GM13976 (cell line): ENCODE measurements around the gene TSEN2.
"Not testable (repeated sequence)": the region's sequence is repeated elsewhere in the genome, so short reads cannot be mapped to it uniquely, and the experiment has no call there.

Experiments used
- DNase-seq: peaks from one replicate; pipeline ENCODE4 v3.0.0; 2012; ENCODE audit warnings: low spot score
- CTCF ChIP-seq: IDR thresholded peaks from 2 replicates; pipeline ENCODE4 v1.5.1; 2012; ENCODE audit warnings: borderline replicate concordance, mild to moderate bottlenecking; ENCODE audit not compliant: insufficient read depth; ENCODE audit errors: extremely low read depth, missing control alignments, control extremely low read depth
- in situ Hi-C: fragments of 300-500 bp; cut with MboI; formaldehyde crosslinking; loops from one replicate; pipeline ENCODE4 v1.12.0; 2022; ENCODE audit warnings: low sequenced_read_pairs, mixed read lengths, inconsistent platforms; ENCODE audit not compliant: unreplicated experiment

TSEN2 gene

DNA sequence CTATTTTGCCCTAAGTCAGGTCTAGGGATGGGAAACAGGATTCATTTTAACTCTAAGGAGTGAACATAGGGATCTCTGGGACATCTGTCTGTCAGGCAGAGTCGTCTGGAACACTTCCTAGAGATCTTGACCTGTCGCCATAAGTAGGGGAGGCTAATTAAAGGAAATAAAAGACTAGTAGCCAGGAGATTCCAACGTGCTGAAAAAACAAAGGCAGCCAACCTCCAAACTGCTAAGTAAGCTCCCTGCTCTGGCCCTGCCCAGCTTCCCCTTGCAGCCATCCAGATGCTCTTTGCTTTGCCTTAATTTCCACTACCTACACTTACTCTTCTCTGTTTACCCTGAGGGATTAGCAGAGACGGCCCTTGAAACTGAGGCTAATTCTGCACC is 18.4 kb upstream of the TSEN2 start:
- TF ChIP-seq CTCF = no peak
- in situ Hi-C loops = no loop called here
- DNase-seq = no peak

DNA sequence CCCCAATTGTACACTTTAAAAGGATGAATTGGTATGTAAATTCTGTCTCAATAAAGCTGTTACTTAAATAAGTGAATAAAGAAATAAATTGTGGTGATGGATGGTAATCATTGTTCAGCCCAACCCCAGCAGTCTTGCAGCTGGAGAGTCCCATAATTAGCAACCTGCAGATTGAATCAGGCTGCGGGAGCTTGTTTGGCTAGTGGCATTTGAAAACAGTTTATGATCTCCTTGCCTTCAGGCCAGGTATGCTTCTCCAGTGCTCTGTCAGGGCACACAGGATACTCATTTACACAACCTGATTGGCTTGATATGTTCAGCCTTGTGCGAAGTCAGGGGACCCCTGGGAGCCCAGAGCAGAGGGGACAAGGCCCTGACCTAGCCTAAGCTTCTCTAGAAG is 16.5 kb upstream of the TSEN2 start:
- DNase-seq = no peak
- TF ChIP-seq CTCF = no peak
- in situ Hi-C loops = no loop called here

DNA sequence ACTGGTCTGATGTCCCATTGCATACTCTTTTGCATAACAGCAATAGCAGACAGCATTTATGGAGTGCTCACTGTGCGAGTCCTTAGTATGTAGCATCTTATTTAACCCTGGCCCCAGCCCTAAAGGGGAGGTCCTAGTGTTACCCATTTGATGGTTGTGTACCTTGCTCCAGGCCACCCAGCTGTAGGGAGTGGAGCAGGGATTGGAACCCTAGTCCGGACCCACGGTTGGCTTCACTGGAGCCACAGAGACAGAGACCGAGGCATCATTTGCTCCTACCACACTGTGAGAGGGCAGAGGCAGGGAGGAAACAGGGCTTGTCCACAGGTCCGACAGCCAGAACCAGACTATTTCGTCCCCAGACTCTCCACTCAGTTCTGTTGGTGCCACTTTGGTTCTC is 16.0 kb upstream of the TSEN2 start:
- no peak for TF ChIP-seq CTCF

DNA sequence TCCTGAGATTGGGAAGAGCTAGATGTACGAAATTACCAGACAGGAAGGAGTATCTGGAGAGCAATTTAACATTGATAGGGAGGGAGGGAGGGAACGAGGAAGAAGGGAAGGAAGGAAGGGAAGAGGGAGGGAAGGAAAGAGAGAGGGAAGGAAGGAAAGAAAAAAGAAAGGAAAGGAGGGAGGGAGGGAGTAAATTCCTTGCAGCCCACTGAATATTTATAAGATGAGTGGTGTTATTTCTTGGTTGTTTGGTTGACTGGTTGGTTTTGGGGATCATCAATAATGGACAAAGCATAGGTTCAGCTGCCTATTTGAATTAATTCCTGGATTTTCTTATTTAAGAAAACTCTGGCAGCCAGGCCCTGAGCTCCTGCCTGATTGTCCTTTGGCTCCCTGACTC is 15.5 kb upstream of the TSEN2 start:
- in situ Hi-C loops = no loop called here
- no peak for TF ChIP-seq CTCF
- DNase-seq = no peak

More for the DNA sequence above, 16.0 kb upstream of the TSEN2 start:
- DNase-seq = no peak
- in situ Hi-C loops = no loop called here

DNA sequence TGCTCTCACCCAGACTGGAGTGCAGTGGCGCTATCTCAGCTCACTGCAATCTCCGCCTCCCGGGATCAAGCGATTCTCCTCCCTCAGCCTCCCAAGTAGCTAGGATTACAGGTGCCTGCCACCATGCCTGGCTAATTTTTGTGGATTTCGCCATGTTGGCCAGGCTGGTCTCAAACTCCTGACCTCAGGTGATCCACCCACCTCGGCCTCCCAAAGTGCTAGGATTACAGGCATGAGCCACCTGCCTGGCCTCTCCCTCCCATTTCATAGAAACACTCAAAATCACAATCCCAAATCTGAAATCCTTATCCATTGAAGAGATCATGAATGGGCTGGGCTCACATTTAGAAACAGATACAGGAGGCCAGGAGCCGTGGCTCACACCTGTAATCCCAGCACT is 15.1 kb upstream of the TSEN2 start:
- in situ Hi-C loops, DNase-seq: not testable (repeated sequence)

DNA sequence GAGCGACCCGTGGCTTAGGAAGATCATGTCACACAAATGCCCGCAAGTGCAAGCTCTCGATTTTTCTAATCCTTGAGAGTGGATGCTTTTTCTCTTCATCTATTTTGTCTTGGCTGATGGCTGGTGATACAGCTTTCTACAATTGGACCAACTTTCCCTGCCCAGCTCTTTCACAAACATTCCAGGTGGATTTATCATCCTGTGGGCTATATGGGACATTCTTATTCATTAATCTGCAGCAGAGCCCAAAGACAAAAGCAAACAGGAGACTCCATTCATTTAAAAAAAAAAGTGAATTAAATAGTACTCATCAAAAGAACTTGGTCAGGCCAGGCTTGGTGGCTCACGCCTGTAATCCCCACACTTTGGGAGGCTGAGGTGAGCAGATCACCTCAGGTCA is 14.2 kb upstream of the TSEN2 start:
- in situ Hi-C loops = no loop called here
- no peak for DNase-seq
- no peak for TF ChIP-seq CTCF

DNA sequence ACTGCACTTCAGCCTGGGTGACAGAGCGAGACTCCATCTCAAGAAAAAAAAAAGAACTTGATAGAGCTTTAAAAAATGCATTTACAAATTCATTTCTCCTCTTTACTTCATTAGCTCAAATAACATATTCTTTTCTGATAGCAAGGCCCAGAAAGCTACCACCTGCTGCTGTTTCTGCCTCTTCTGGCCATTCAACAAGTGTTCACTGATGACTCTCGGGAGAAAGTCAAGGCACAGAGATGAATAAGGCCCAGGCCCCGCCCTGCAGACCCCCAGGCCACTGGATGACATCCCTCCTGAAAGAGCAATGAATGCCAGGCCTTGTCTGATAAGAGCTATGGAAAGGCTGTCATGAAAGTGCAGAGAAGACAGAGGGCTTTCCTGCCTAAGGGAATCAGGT is 13.6 kb upstream of the TSEN2 start:
- no peak for TF ChIP-seq CTCF
- in situ Hi-C loops = no loop called here
- DNase-seq = no peak

- in situ Hi-C loops = no loop called here
- DNase-seq = no peak
- no peak for TF ChIP-seq CTCF
Measured at GRCh38 chr3:12471241-12471640, 13.0 kb upstream of the TSEN2 start.
